ENCODE data around the gene KRT37.

GRCh38 chr17:41421116-41421515 lies 3.3 kb downstream of the KRT37 start:
- TF ChIP-seq, protein P1, sequence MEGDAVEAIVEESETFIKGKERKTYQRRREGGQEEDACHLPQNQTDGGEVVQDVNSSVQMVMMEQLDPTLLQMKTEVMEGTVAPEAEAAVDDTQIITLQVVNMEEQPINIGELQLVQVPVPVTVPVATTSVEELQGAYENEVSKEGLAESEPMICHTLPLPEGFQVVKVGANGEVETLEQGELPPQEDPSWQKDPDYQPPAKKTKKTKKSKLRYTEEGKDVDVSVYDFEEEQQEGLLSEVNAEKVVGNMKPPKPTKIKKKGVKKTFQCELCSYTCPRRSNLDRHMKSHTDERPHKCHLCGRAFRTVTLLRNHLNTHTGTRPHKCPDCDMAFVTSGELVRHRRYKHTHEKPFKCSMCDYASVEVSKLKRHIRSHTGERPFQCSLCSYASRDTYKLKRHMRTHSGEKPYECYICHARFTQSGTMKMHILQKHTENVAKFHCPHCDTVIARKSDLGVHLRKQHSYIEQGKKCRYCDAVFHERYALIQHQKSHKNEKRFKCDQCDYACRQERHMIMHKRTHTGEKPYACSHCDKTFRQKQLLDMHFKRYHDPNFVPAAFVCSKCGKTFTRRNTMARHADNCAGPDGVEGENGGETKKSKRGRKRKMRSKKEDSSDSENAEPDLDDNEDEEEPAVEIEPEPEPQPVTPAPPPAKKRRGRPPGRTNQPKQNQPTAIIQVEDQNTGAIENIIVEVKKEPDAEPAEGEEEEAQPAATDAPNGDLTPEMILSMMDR (IDR thresholded peaks at IDR 0.05 in 8 of 11, conservative IDR thresholded peaks at IDR 0.05 in 3 of 11) = no peak
- TF ChIP-seq POLR2AphosphoS5 (IDR thresholded peaks at IDR 0.05) = no peak

Measured in spleen (tissue), 7 donors.